Measurements from ENCODE around the gene PDE11A.

- no peak for TF ChIP-seq CTCF (IDR thresholded peaks at IDR 0.05)
- TF ChIP-seq POLR2A (IDR thresholded peaks at IDR 0.05), result no peak
- TF ChIP-seq EP300 (IDR thresholded peaks at IDR 0.05), result no peak
These were observed 436.9 kb downstream of the PDE11A start for GRCh38 chr2:177635696-177636095.
